ENCODE measurements around the gene PMS2.
"Not testable (repeated sequence)": the region's sequence is repeated elsewhere in the genome, so short reads cannot be mapped to it uniquely, and the experiment has no call there.

The PMS2 gene

GRCh38 chr7:6008668-6009611, at the start of gene PMS2, which contains the start of gene AIMP2:
Gene PMS2 (minus strand): TSS chr7:6009049. CDS start chr7:6009019, 30 bp downstream.
Gene AIMP2 (plus strand): TSS chr7:6009272. CDS start chr7:6009364, 92 bp downstream.
- DNase-seq (ENCODE audit: low read depth in 2 of 2) = peak; percentile 94 to 95

DNA sequence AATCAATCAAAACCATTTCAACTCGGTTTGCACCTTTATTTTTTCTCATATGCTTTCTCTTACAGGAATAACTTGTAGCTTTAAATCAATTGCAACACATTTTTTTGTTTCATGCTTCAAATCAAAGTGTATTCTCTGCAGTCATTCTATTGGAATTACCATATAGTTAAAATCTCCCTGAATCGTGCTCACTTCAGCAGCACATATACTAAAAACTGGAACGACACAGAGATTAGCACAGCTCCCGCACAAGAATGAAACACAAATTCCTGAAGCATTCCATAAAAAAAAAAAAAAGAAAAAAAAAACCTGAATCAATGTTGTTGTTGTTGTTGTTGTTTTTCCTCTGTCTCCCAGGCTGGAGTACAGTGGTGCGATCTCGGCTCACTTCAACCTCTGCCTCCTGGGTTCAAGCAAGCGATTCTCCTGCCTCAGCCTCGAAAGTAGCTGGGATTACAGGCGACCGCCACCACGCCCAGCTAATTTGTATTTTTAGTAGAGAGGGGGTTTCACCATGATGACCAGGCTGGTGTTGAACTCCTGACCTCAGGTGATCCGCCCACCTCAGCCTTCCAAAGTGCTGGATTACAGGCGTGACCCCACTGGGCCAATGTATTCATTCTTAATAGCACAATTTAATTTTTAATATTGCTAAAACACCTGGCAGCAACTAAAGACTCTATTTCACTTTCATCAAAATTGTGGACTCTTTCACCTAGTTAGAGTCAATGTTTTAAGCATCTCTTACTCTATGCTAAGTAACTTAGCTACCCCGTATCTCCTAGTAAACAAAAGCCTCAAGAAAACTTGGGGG, 48.7 kb upstream of the PMS2 start:
- DNase-seq (ENCODE audit: low read depth in 2 of 2) = no peak

- no peak for DNase-seq (ENCODE audit: low read depth in 2 of 2)
These were observed 47.8 kb upstream of the PMS2 start for GRCh38 chr7:6056616-6057015.

GRCh38 chr7:6051185-6051584, 42.3 kb upstream of the PMS2 start:
- not testable (repeated sequence) for DNase-seq (ENCODE audit: low read depth in 2 of 2)

DNA sequence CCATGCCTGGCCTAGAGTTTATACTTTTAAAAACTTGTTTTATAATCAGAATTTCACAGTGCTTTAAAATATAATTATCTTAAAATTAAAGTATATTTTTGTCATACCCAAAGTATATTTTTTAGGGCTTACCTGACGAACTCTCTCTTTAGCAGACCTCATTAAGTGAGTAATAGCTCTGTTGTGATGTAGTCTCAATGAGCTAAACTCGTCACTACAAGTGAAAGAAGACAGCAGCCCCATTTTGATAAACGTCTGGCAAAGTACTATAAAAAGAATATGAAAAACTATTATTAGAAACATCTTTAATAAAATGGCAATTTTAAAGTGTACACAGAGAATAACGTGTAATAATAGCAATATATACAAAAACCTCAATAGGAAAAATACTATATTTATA, 40.9 kb upstream of the PMS2 start:
- no peak for DNase-seq (ENCODE audit: low read depth in 2 of 2)

DNA sequence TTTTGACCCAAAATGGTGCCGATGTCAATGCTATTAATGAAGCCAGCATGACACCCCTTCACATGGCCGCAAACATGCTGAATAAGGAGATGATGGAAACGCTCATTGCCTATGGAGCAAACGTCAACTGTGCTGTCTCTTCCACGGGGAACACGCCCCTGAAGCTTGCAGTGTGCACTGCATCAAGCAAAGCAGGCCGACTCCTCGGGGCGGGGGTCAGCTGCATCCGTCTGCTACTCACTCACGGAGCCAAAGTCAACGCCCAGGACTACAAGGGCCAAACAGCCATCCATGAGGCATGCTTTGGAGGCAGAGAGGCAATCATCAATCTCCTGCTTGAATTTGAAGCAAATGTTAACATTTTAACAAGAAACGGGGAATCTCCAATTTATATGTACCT, 26.8 kb upstream of the PMS2 start:
- no peak for DNase-seq (ENCODE audit: low read depth in 2 of 2)

- no peak for DNase-seq (ENCODE audit: low read depth in 2 of 2)
These were observed 26.3 kb upstream of the PMS2 start for GRCh38 chr7:6035165-6035564.

DNA sequence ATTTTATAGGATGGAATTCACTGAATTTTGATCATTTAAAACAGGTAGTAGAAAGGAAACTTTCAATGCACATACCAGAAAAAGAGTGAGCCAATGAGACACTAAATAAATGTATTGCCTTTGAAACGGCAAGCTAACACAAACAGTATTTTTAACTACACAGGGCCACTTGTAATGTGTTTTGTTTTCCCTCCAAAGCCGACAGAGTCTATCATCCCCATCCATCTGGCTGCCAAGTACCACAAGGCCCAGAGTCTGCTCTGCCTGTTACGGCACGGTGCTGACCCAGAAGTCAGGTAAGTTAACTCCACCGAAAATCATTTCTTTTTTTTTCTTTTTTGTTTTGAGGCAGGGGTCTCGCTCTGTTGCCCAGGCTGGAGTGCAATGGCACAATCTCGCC, 23.8 kb upstream of the PMS2 start:
- DNase-seq (ENCODE audit: low read depth in 2 of 2) = no peak

GRCh38 chr7:6032167-6032566, 23.3 kb upstream of the PMS2 start:
- DNase-seq (ENCODE audit: low read depth in 2 of 2) = no peak

DNA sequence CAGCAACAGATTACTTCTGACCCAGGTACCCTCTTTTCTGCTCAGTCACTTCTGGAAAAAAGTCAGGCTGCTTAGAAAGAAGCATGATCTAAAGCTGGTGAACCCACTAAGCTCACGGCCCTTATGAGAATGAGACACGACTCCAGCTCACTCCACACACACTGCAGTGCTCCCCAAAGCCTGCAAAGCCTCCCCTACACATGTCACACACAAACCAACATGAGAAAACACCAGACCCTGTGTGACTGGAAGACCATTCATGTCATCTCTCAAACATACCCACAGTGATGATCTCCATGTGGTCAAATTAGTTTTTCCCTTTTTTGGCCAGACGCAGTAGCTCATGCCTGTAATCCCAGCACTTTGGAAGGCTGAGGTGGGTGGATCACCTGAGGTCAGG, 22.7 kb upstream of the PMS2 start:
- no peak for DNase-seq (ENCODE audit: low read depth in 2 of 2)

- DNase-seq (ENCODE audit: low read depth in 2 of 2) = no peak
These were observed 22.1 kb upstream of the PMS2 start, which contains the start of gene ANKRD61 for GRCh38 chr7:6030988-6031387. Gene ANKRD61 (plus strand): TSS chr7:6031376. CDS start chr7:6031376, 0 bp downstream.

DNA sequence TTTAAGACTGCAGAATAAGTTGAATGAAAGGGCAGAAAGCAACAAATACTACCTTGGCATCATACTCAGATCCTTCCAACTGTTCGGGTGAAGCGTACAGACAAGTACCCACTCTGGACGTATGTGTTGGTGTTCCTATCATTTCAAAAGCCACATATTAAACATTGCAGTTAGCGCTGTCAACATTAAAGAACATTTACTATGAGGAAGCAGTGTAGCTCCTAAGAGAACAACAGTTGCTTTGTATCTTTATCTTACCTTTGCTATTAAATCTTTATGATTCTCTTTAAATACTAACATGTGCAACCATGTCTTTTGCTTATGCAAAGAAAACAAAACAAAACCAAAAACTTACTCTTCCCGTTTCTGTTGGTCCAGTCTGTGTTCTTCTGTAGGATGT, 19.7 kb upstream of the PMS2 start:
- no peak for DNase-seq (ENCODE audit: low read depth in 2 of 2)

DNA sequence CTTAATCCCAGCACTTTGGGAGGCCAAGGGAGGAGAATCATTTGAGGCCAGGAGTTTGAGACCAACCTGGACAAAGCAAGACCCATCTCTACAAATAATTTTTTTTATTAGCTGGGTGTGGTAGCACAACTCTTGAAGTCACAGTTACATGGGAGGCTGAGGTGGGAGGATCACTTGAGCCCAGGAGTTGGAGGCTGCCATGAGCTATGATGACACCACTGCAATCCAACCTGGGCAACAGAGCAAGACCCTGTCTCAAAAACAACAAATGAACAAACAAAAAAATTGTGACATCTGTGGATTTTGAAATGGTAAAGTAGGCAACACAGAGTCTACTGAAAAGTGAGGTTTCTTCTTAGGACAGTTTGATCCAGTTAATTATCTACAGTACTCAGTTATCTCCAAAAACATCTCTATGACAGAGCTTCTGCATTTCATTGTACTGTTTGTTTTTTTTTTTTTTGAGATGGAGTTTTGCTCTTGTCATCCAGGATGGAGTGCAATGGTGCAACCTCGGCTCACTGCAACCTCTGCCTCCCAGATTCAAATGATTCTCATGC, 19.0 kb upstream of the PMS2 start:
- no peak for DNase-seq (ENCODE audit: low read depth in 2 of 2)

DNA sequence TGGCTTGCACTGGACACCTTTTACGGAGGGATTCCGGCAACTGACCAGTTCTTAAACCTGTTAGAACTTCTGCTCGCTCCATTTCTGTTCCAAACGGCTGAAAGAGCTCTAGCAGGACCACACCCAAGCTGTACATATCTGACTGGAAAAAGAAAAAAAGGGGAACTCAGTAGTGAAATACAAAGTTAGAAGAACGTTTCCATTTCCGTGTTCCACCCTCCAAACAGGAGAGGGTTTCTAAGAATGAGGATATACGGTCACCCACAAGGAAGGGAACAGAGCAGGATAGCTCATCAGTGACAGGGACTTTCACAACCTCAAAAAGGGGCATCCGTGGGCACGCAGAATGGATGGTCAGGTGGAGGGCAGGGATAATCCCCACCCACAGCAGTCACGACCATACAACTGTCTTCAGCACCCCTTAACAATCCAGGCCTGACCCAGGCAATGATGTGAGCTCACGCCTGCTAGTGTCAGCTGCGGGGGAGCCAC, 18.0 kb upstream of the PMS2 start:
- DNase-seq (ENCODE audit: low read depth in 2 of 2) = no peak

DNA sequence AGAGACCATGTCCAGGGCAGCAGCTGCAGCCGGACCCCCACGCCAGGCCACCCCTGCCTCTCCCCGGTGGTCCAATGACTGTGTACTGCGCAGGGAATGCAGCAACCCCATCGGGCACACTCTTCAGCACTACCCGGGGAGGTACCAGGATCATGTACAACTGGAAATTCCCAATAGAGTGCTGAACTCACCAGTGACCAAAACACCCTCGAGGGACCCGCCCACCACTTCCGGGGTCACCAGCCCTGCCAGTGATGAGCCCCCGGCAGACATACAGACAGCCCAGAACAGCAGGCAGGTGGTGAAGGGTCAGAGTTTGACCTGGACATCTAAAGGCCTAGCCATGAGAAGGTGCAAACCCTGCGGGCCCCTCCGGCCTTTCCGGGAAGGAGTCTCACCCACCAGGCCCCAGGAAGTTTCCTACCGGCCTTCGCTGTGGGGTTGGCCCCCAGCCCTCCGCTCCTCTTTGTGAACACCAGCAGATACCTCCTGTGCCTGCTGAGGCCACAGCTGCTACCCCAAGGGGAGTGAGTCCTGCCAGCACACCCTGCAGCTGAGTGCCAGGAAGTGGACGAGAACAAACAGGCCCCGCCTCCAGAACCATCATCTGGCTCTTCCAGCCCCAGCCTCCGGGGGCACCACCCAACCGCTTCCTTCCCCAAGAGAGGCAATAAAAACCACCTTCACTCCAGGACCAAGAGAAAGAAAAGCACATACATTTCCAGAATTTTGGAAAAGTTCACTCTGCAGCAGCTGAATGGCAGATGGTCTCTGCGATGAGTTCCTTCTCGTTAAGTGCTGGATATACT, 17.4 kb upstream of the PMS2 start:
- peak; percentile 31 for DNase-seq (ENCODE audit: low read depth in 2 of 2)

- DNase-seq (ENCODE audit: low read depth in 2 of 2) = no peak
These were observed 15.2 kb upstream of the PMS2 start for GRCh38 chr7:6023974-6024435.

DNA sequence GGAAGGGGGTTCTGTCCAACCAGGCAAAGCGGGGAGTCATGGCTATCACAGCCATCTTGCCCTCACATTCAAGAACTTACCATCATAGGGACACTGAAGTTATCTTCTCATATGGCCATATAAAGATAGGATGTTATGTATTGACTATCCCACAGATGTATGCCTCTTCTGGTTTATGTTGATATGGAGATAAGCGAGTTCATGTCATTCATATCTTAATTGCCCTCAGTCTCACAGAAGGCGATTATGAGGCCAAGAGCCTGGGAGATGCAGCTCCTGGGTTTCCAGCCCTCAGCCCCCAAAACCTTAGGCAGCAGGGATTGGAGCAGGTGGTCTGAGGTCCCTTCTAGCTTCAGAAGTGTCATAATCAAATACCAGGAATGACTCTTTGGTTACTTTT, 13.9 kb upstream of the PMS2 start:
- no peak for DNase-seq (ENCODE audit: low read depth in 2 of 2)

- DNase-seq (ENCODE audit: low read depth in 2 of 2) = no peak
These were observed 11.8 kb upstream of the PMS2 start for GRCh38 chr7:6020371-6021286.

- no peak for DNase-seq (ENCODE audit: low read depth in 2 of 2)
These were observed 7.8 kb upstream of the PMS2 start for GRCh38 chr7:6016653-6016966.
